NCI-H345 treated with DMSO at 0.1 percent for 48 hours (cell line): Measurements from ENCODE around the gene MLPH.
A peak's percentile ranks its signal among the peaks of the same experiment; 100 is the strongest.

ENCODE experiments used
- DNase-seq: peaks from one replicate; lab custom pipeline; 2025; ENCODE audit not compliant: unreplicated experiment; lab: John Stamatoyannopoulos, UW

MLPH gene

GRCh38 chr2:237565974-237566373 is 78.9 kb downstream of the MLPH start:
- no peak for DNase-seq

GRCh38 chr2:237566401-237567235 is 79.6 kb downstream of the MLPH start, which contains the start of gene PRLH:
PRLH (plus strand) TSS chr2:237566574; CDS start chr2:237566574, 0 bp downstream.
- no peak for DNase-seq

GRCh38 chr2:237567276-237568029 is 80.4 kb downstream of the MLPH start:
- no peak for DNase-seq

- no peak for DNase-seq
Observed at GRCh38 chr2:237568121-237568660, 81.1 kb downstream of the MLPH start.

GRCh38 chr2:237569041-237569440 is 82.0 kb downstream of the MLPH start:
- no peak for DNase-seq

- no peak for DNase-seq
Observed at GRCh38 chr2:237569896-237570295, 82.8 kb downstream of the MLPH start.

- DNase-seq: no peak
Observed at GRCh38 chr2:237570776-237571335, 83.8 kb downstream of the MLPH start.

- DNase-seq: no peak
Observed at GRCh38 chr2:237571551-237571950, 84.5 kb downstream of the MLPH start.

- DNase-seq: peak; percentile 68
Observed at GRCh38 chr2:237572021-237572741, 85.1 kb downstream of the MLPH start.

GRCh38 chr2:237572742-237573101 is 85.7 kb downstream of the MLPH start:
- no peak for DNase-seq

GRCh38 chr2:237573721-237574415 is 86.8 kb downstream of the MLPH start:
- DNase-seq: no peak

GRCh38 chr2:237574467-237574866 is 87.4 kb downstream of the MLPH start:
- DNase-seq: no peak

- no peak for DNase-seq
Observed at GRCh38 chr2:237574894-237575868, 88.1 kb downstream of the MLPH start.

- no peak for DNase-seq
Observed at GRCh38 chr2:237575869-237576862, 89.1 kb downstream of the MLPH start.

GRCh38 chr2:237576974-237577373 is 89.9 kb downstream of the MLPH start:
- DNase-seq: no peak

GRCh38 chr2:237577458-237577857 is 90.4 kb downstream of the MLPH start:
- DNase-seq: no peak

GRCh38 chr2:237577956-237578870 is 91.2 kb downstream of the MLPH start:
- no peak for DNase-seq
